ENCODE measurements around the gene PLXDC2. TPM values are rescaled to one million over a fixed set of nuclear protein-coding genes. Genes with fewer than 3 reads are reported as not detected.

PLXDC2 gene
- total RNA-seq, 1 donor from 2014 or later: 73.1 TPM

GRCh38 chr10:19812976-19813375 is 3.3 kb upstream of the PLXDC2 start:
- H3K36me3 Mint-ChIP-seq (ENCODE audit: low read depth, unreplicated experiment): peaks cover under 1% of the 10 kb centered on the region
- no peak overlapping the region for H3K27ac Mint-ChIP-seq (ENCODE audit: unreplicated experiment)
- H3K4me3 Mint-ChIP-seq (ENCODE audit: unreplicated experiment): no peak overlapping the region
- no peak for TF ChIP-seq CTCF (IDR thresholded peaks at IDR 0.05; ENCODE audit: unreplicated experiment)
- peaks cover 4% of the 10 kb centered on the region for H3K4me1 Mint-ChIP-seq (ENCODE audit: unreplicated experiment)
- H3K9me3 Mint-ChIP-seq (ENCODE audit: unreplicated experiment): no peaks in the 10 kb centered on the region
- peaks cover 2% of the 10 kb centered on the region for H3K27me3 Mint-ChIP-seq (ENCODE audit: unreplicated experiment)
- DNase-seq (ENCODE audit: low spot score): no peak

GRCh38 chr10:19815036-19815730 is 1.0 kb upstream of the PLXDC2 start:
- no peak for TF ChIP-seq CTCF (IDR thresholded peaks at IDR 0.05; ENCODE audit: unreplicated experiment)
- Mint-ChIP-seq H3K27ac (ENCODE audit: unreplicated experiment) (no peak overlapping the region), H3K36me3 (ENCODE audit: low read depth, unreplicated experiment) (peaks cover 7% of the 10 kb centered on the region), H3K4me1 (ENCODE audit: unreplicated experiment) (peaks cover 12% of the 10 kb centered on the region), H3K9me3 (ENCODE audit: unreplicated experiment) (no peaks in the 10 kb centered on the region), H3K27me3 (ENCODE audit: unreplicated experiment) (peaks cover 8% of the 10 kb centered on the region), H3K4me3 (ENCODE audit: unreplicated experiment) (peak overlapping the region; percentile 90)
- DNase-seq (ENCODE audit: low spot score): peak; percentile 62

- Mint-ChIP-seq H3K4me3 (ENCODE audit: unreplicated experiment) (peak overlapping the region; percentile 98), H3K27me3 (ENCODE audit: unreplicated experiment) (peaks cover 8% of the 10 kb centered on the region), H3K36me3 (ENCODE audit: low read depth, unreplicated experiment) (peaks cover 7% of the 10 kb centered on the region), H3K27ac (ENCODE audit: unreplicated experiment) (peak overlapping the region; percentile 94), H3K9me3 (ENCODE audit: unreplicated experiment) (no peaks in the 10 kb centered on the region), H3K4me1 (ENCODE audit: unreplicated experiment) (peaks cover 12% of the 10 kb centered on the region)
- no peak for TF ChIP-seq CTCF (IDR thresholded peaks at IDR 0.05; ENCODE audit: unreplicated experiment)
- peak; percentile 75 for DNase-seq (ENCODE audit: low spot score)
Observed at GRCh38 chr10:19815731-19816410, 361 bp upstream of the PLXDC2 start.

- no peak overlapping the region for H3K27ac Mint-ChIP-seq (ENCODE audit: unreplicated experiment)
- peak; percentile 22 for DNase-seq (ENCODE audit: low spot score)
- peaks cover 8% of the 10 kb centered on the region for H3K27me3 Mint-ChIP-seq (ENCODE audit: unreplicated experiment)
- H3K4me1 Mint-ChIP-seq (ENCODE audit: unreplicated experiment): peaks cover 12% of the 10 kb centered on the region
- H3K36me3 Mint-ChIP-seq (ENCODE audit: low read depth, unreplicated experiment): peaks cover 12% of the 10 kb centered on the region
- TF ChIP-seq CTCF (IDR thresholded peaks at IDR 0.05; ENCODE audit: unreplicated experiment): no peak
- peak overlapping the region; percentile 98 for H3K4me3 Mint-ChIP-seq (ENCODE audit: unreplicated experiment)
- no peaks in the 10 kb centered on the region for H3K9me3 Mint-ChIP-seq (ENCODE audit: unreplicated experiment)
Observed at GRCh38 chr10:19817231-19817933, 1.1 kb downstream of the PLXDC2 start.

All from endothelial cell (in vitro differentiated cells).